Right ventricle myocardium superior (tissue), 1 donor: ENCODE data around the gene OPTN. TPM values are rescaled to one million over a fixed set of nuclear protein-coding genes. Genes with fewer than 3 reads are reported as not detected.
A peak's percentile ranks its signal among the peaks of the same experiment; 100 is the strongest.
"Not testable (repeated sequence)": the region's sequence is repeated elsewhere in the genome, so short reads cannot be mapped to it uniquely, and the experiment has no call there.

Experiments
- ATAC-seq: fragments of 200-7000 bp; cut with Tn5 transposase; one replicate; pipeline ENCODE4 v1.9.1; 2020; ENCODE audit warnings: mild to moderate bottlenecking; ENCODE audit not compliant: poor library complexity
- DNase-seq: peaks from one replicate; pipeline ENCODE4 v3.0.0-alpha.2; 2020
- intact Hi-C: fragments of 100-400 bp; cut with DNase I; formaldehyde crosslinking; loops from one replicate; pipeline ENCODE4 v1.11.2; 2022
- total RNA-seq: library from RNA; stranded (reverse); fragmentation: NEBNext Ultra II Directional; extraction: Animal tissue kit (Norgen Biotek cat#: 25700); gene quantifications from one replicate; pipeline ENCODE4 v1.2.1, GENCODE V29; 2021
- donor health status: DM: no; HTN: yes; CAD: no; lungs with severe emphysema.

OPTN gene
- total RNA-seq, 1 donor from 2014 or later: 149 TPM

DNA sequence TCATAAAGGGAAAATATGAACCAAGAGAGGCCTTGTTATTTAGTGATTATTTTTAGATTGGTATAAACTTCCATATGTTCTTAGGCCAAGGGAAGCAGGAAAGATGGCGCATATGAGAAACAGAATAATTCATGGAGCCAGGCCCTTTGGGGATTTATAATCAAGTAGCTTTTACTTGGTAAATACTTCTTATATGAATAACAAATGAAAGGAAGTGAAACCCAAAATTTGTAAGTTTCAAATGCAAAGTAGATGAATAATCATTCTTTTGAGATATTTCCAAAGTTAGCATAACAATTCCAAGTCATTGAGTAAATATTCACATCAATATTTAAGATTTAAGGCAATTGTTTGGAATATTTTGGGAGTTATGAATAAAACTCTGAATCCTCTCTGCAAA is 13.9 kb upstream of the OPTN start:
- ATAC-seq (no peak), DNase-seq (no peak)
- intact Hi-C loops: no loop called here

DNA sequence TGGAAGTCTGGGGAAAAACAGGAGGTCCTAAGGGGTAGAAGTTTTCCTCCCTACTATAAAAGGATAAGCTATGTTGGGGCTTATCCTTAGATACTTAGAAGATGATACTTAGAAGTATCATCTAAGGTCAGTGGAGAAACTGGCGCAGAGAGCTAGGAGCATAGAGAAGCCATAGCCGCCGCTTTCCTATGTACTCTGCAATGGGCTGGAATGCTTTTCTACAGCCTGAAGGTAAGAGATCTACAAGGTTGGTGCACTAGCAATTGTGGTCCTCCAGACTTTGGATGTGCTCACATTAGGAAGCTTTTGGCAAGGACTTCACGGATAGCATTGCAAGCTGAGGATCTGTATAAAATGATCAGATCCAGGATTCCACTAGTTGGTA is 12.4 kb upstream of the OPTN start:
- ATAC-seq (no peak), DNase-seq (no peak)
- intact Hi-C loops: no loop called here

GRCh38 chr10:13087986-13088618 is 11.9 kb upstream of the OPTN start:
- no peak for DNase-seq
- peak; percentile 26 for ATAC-seq
- intact Hi-C loops: no loop called here

DNA sequence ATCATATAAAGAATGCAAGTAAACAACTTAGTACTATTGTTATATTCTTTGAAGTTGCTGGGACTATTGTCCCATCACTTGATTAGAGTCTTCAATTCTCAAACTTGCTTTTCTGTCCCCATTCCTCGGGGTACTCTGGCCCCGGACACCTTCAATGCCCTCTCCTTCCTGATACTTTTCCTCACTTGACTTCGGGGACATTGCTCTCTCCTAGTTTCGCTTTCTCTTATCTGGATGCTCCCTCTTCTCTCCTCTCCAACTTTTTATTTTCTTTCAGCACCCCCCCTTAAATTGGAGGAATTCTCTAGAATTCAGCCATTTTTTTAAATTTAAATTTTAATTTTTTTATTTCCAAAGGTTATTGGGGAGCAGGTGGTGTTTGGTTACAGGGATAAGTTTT is 10.6 kb upstream of the OPTN start:
- ATAC-seq (no peak), DNase-seq (no peak)
- intact Hi-C loops: no loop called here

DNA sequence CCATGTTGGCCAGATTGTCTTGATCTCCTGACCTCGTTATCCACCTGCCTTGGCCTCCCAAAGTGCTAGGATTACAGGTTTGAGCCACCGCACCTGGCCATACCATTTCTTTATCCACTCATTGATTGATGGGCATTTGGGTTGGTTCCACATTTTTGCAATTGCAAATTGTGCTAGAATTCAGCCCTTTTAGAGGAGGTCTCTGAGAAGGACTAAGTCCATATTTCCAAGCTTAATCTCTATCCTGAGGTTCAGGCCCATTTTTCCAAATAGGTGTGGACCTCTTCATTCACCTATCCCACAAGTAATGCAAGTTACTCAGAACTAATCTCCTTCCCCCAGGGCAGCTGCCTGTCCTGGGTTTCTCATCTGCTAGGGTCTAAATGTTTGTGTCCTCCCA is 9.7 kb upstream of the OPTN start:
- intact Hi-C loops: loop anchor here (10.0 kb wide), 1 partner anchor 375 kb away; no protein-coding TSS in a partner anchor
- DNase-seq (no peak), ATAC-seq (no peak)

DNA sequence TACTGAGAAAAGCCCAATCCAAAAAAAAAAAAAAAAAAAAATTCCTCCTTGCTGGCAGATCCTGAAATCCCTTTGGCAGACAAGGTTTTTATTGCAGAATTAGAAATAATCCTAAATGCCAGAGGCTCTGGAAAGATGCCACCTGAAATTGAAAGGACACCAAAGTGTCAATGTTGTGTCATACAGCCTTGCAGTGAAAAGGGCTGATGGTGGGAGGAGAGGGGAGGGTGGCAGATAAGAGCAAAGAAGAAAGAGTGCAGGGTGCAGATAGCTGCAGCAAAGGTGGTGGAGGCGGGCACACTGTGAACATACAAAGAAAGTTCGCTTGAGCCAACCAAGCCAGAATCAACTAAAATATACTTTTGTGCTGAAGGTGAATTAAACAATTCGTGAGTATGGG is 8.2 kb upstream of the OPTN start:
- DNase-seq (no peak), ATAC-seq (no peak)
- intact Hi-C loops: loop anchor here (10.0 kb wide), 1 partner anchor 377 kb away; no protein-coding TSS in a partner anchor

DNA sequence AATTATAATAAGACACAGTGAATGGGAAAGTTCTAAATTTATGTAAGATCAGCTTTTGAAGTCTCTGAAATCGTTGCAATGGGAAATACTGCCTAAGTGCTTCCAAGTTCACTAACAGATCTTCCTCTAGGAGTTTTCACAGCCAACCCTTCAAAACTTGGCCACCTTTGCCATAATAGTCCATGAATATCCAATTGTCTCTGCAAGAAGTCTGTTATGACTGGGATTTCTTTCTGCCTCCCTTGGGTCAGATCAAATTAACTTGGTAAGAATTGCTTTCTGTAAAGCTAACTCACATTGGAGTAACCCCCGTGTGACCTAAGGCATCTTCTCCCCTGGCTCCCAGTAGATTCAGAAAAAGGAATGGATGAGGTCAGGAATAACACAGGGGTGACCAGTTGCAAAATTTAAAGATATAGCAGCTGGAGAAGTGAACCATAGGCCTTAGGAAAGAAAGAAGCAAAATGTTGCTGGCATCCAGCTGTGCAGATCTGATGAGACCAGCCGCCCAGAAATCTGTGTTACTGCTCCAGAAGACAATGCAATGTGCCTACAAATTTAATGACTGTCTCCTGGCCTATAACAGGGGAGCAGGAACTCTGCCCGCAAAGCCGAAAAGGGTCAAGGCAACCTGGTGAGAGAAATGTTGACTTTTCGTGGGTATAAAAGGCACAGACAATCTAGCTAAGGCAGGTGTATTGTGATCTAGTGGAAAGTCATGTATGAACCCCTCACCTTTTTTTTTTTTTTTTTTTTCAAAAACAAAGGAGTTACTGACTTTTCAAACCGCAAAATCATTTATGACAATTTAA is 7.5 kb upstream of the OPTN start:
- ATAC-seq (peak; percentile 83), DNase-seq (no peak)
- intact Hi-C loops: loop anchor here (10.0 kb wide), 1 partner anchor 378 kb away; no protein-coding TSS in a partner anchor

- DNase-seq, ATAC-seq: not testable (repeated sequence)
- intact Hi-C loops: loop anchor here (10.0 kb wide), 1 partner anchor 379 kb away; no protein-coding TSS in a partner anchor
These were observed 5.9 kb upstream of the OPTN start for GRCh38 chr10:13094082-13094481.

- no peak for DNase-seq
- intact Hi-C loops: loop anchor here (10.0 kb wide), 1 partner anchor 380 kb away; no protein-coding TSS in a partner anchor
- ATAC-seq: no peak
These were observed 4.9 kb upstream of the OPTN start for GRCh38 chr10:13095094-13095493.

- intact Hi-C loops: loop anchor here (10.0 kb wide), 1 partner anchor 381 kb away; no protein-coding TSS in a partner anchor
- DNase-seq: no peak
- ATAC-seq: no peak
These were observed 4.0 kb upstream of the OPTN start for GRCh38 chr10:13095929-13096328.

GRCh38 chr10:13099144-13099665 is 758 bp upstream of the OPTN start:
- intact Hi-C loops: loop anchor here (10.0 kb wide), 1 partner anchor 384 kb away; no protein-coding TSS in a partner anchor
- DNase-seq (no peak), ATAC-seq (peak; percentile 26)

GRCh38 chr10:13100349-13101294 is 659 bp downstream of the OPTN start:
- intact Hi-C loops: no loop called here
- ATAC-seq (peak; percentile 37), DNase-seq (peak; percentile 51)

DNA sequence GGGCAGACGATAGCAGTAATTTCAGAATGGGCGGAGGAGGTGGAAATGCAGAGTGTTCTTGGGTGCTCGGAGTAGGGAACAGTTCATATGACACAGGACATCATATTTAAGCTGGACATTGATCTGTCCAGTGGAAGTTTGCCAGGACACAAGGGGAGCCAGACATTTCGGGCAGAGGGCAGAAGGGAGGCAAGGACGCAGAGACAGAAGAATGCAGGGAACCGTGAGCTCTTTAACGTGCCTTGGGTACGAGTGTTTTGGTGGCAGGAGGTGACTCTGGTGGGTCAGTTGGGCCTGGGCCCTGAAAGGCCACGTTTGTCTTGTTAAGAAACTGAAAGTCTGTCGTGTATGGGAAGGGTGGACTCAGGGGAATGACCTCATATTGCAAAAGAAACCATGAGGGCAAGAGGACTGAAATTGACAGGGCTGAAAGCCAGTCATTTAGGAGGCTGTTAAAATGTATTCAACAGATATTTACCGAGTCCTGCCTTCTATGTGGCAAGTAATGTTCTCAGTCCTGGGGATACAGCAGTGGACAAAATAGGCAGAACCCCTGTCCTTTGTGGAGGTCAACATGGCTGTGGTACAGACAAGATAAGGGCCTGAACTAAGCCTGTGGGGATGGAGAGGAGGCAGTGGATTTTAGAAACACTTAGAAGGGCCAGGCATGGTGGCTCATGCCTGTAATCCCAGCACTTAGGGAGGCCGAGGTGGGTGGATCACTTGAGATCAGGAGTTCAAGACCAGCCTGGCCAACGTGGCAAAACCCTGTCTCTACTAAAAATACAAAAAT is 2.2 kb downstream of the OPTN start:
- DNase-seq (no peak), ATAC-seq (peak; percentile 16)
- intact Hi-C loops: no loop called here

- no peak for DNase-seq
- ATAC-seq: no peak
- intact Hi-C loops: no loop called here
These were observed 3.6 kb downstream of the OPTN start for GRCh38 chr10:13103554-13103953.

DNA sequence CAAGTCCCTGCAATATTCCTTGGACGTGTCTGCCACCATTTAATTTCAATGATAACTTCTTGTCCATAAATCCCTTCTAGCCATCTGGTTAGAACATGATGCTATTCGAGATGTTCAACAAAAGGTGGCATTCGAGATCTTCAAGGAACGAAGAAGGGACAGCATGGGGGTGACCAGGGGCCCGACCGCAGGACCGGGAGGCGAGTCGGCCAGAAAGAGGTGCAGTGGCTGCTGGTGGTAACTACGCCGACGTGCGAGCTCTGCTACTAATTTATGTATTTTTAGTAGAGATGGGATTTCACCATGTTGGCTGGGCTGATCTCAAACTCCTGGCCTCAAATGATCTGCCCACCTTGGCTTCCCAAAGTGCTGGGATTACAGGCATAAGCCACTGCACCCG is 4.7 kb downstream of the OPTN start:
- ATAC-seq (no peak), DNase-seq (no peak)
- intact Hi-C loops: no loop called here

GRCh38 chr10:13105184-13105583 is 5.2 kb downstream of the OPTN start:
- intact Hi-C loops: no loop called here
- DNase-seq (no peak), ATAC-seq (no peak)

GRCh38 chr10:13106387-13107045 is 6.6 kb downstream of the OPTN start:
- ATAC-seq: no peak
- intact Hi-C loops: no loop called here

More at GRCh38 chr10:13106387-13107045, 6.6 kb downstream of the OPTN start:
- DNase-seq: no peak
